SK-N-MC (cell line): ENCODE data around the gene CLDND2.

ENCODE experiments used
- DNase-seq: peaks from one replicate; pipeline ENCODE4 v3.0.0-alpha.2; 2011; ENCODE audit warnings: low read depth, low spot score
- H3K27ac ChIP-seq: fragments of 200-600 bp; sonication (generic); 2 replicates; pipeline ENCODE4 v1.5.1; 2016; ENCODE audit warnings: mixed run types
- H3K36me3 ChIP-seq: fragments of 200-600 bp; sonication (generic); 2 replicates; pipeline ENCODE4 v1.6.1; 2017; ENCODE audit warnings: antibody characterized with exemption, low read length, mixed read lengths; ENCODE audit not compliant: insufficient read depth
- H3K4me3 ChIP-seq: fragments of 200-600 bp; sonication (generic); 2 replicates; pipeline ENCODE4 v1.5.1; 2016
- H3K9ac ChIP-seq: fragments of 200-600 bp; sonication (generic); 2 replicates; pipeline ENCODE4 v1.8.0; 2017; ENCODE audit warnings: mixed run types, mixed read lengths; ENCODE audit not compliant: insufficient read length
- H3K9me3 ChIP-seq: fragments of 200-600 bp; sonication (generic); 2 replicates; pipeline ENCODE4 v1.6.1; 2017; ENCODE audit warnings: low read depth, mild to moderate bottlenecking, antibody characterized with exemption, low read length, moderate library complexity, mixed read lengths
- EZH2 ChIP-seq: fragments of 200-600 bp; sonication (generic); IDR thresholded peaks from one replicate; pipeline ENCODE4 v1.6.1; 2017; ENCODE audit warnings: antibody characterized with exemption
- FOXP2 ChIP-seq: optimal IDR thresholded peaks from 2 replicates; pipeline ENCODE3; 2011; ENCODE audit warnings: mild to moderate bottlenecking, moderate library complexity; ENCODE audit not compliant: insufficient read depth; ENCODE audit errors: extremely low read length, control extremely low read depth
- POLR2AphosphoS5 ChIP-seq: IDR thresholded peaks from 2 replicates; pipeline ENCODE4 v1.6.1; 2012; ENCODE audit warnings: mild to moderate bottlenecking, low read depth, low read length, borderline replicate concordance

Gene CLDND2

GRCh38 chr19:51330366-51330765 lies 38.4 kb downstream of the CLDND2 start:
- TF ChIP-seq FOXP2: no peak
- TF ChIP-seq POLR2AphosphoS5: no peak
- no peak for TF ChIP-seq EZH2
- no peaks in the 10 kb centered on the region for H3K9me3 ChIP-seq
- DNase-seq: no peak
- H3K9ac ChIP-seq: no peak overlapping the region
- H3K27ac ChIP-seq: no peak overlapping the region
- H3K4me3 ChIP-seq: no peak overlapping the region
- no peaks in the 10 kb centered on the region for H3K36me3 ChIP-seq

GRCh38 chr19:51329411-51329810 lies 39.4 kb downstream of the CLDND2 start:
- no peaks in the 10 kb centered on the region for H3K36me3 ChIP-seq
- DNase-seq: no peak
- no peak overlapping the region for H3K27ac ChIP-seq
- no peak for TF ChIP-seq FOXP2
- TF ChIP-seq POLR2AphosphoS5: no peak
- TF ChIP-seq EZH2: no peak
- no peak overlapping the region for H3K9ac ChIP-seq
- H3K4me3 ChIP-seq: no peak overlapping the region
- H3K9me3 ChIP-seq: no peaks in the 10 kb centered on the region

GRCh38 chr19:51327066-51328001 lies 41.5 kb downstream of the CLDND2 start:
- no peak overlapping the region for H3K27ac ChIP-seq
- no peak overlapping the region for H3K9ac ChIP-seq

GRCh38 chr19:51326216-51327065 lies 42.4 kb downstream of the CLDND2 start:
- no peaks in the 10 kb centered on the region for H3K9me3 ChIP-seq
- H3K36me3 ChIP-seq: no peaks in the 10 kb centered on the region
- H3K9ac ChIP-seq: no peak overlapping the region
- no peak for TF ChIP-seq FOXP2
- TF ChIP-seq POLR2AphosphoS5: no peak
- TF ChIP-seq EZH2: no peak
- no peak overlapping the region for H3K4me3 ChIP-seq
- no peak for DNase-seq
- no peak overlapping the region for H3K27ac ChIP-seq

More at GRCh38 chr19:51327066-51328001, 41.5 kb downstream of the CLDND2 start:
- no peak for TF ChIP-seq POLR2AphosphoS5
- TF ChIP-seq EZH2: no peak
- TF ChIP-seq FOXP2: no peak
- no peaks in the 10 kb centered on the region for H3K36me3 ChIP-seq
- no peak for DNase-seq
- H3K9me3 ChIP-seq: no peaks in the 10 kb centered on the region
- H3K4me3 ChIP-seq: 0 out of 2 replicates have a peak overlapping the region, but pooled peaks have one; percentile 38

- no peak overlapping the region for H3K27ac ChIP-seq
- no peak overlapping the region for H3K4me3 ChIP-seq
- DNase-seq: no peak
- H3K36me3 ChIP-seq: no peaks in the 10 kb centered on the region
- TF ChIP-seq EZH2 (no peak), FOXP2 (no peak), POLR2AphosphoS5 (no peak)
- H3K9ac ChIP-seq: no peak overlapping the region
- no peaks in the 10 kb centered on the region for H3K9me3 ChIP-seq
These were observed 43.4 kb downstream of the CLDND2 start for GRCh38 chr19:51325161-51325976.

GRCh38 chr19:51324167-51324481 lies 44.7 kb downstream of the CLDND2 start:
- H3K9me3 ChIP-seq: no peaks in the 10 kb centered on the region
- DNase-seq: no peak
- H3K27ac ChIP-seq: no peak overlapping the region
- H3K9ac ChIP-seq: no peak overlapping the region
- no peak overlapping the region for H3K4me3 ChIP-seq
- no peaks in the 10 kb centered on the region for H3K36me3 ChIP-seq
- TF ChIP-seq FOXP2 (no peak), POLR2AphosphoS5 (no peak), EZH2 (no peak)

- Histone ChIP-seq H3K36me3 (no peaks in the 10 kb centered on the region), H3K4me3 (no peak overlapping the region), H3K27ac (no peak overlapping the region), H3K9ac (no peak overlapping the region), H3K9me3 (no peaks in the 10 kb centered on the region)
- no peak for TF ChIP-seq POLR2AphosphoS5
- TF ChIP-seq EZH2: no peak
- no peak for TF ChIP-seq FOXP2
- DNase-seq: no peak
These were observed 45.2 kb downstream of the CLDND2 start for GRCh38 chr19:51323481-51324166.
